GM10266 (cell line): Measurements from ENCODE around the gene SCAMP1.
A peak's percentile ranks its signal among the peaks of the same experiment; 100 is the strongest.

ENCODE experiments used
- DNase-seq: peaks from one replicate; pipeline ENCODE4 v3.0.0; 2012; ENCODE audit errors: extremely low spot score
- TF ChIP-seq, protein P1 (sequence below): IDR thresholded peaks from 2 replicates; pipeline ENCODE4 v1.5.1; 2012; ENCODE audit warnings: mild to moderate bottlenecking, low read depth; ENCODE audit not compliant: control insufficient read depth, insufficient read depth; ENCODE audit errors: missing control alignments

Gene SCAMP1

DNA sequence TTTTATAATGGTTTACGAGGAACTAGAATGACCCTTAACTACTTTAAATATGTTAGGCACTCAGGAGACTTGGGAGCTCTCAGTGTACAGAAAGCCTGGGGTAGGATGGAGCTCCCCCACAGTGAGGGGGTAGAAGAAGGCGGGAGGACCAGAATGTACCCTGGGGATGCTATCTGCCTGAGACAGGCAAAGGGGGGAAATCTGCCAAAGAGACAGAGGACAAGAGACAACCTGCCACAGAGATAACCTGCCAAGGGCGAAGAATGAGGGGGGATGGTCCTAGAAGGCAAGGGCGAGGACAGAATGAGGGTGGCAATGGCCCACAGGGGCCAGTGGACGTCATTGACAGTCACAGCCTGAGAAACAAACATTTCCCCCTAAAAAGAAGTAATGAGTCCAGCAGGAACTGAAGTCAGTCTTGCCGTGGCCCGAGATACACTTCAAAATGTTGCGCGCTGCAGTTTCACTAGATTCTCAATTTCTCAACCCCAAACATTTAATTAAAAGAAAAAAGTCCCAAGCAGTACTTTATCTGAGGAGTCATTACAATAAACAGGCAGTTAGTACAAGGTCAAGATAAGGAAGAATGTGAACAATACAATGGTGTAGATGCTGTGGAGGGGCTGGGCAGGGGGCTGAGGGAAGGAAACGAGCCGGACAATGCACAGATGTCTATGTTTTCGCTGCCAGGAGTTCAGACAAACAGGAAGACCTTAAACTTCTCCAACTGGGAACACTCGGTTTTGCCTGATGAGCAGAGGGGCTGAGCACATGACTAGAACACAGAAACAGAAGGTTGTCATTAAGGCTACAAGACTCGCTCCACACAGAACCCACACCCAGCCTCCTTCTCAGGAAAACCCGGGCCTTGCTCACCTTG lies 163.1 kb downstream of the SCAMP1 start:
- no peak for DNase-seq
- TF ChIP-seq, protein P1, sequence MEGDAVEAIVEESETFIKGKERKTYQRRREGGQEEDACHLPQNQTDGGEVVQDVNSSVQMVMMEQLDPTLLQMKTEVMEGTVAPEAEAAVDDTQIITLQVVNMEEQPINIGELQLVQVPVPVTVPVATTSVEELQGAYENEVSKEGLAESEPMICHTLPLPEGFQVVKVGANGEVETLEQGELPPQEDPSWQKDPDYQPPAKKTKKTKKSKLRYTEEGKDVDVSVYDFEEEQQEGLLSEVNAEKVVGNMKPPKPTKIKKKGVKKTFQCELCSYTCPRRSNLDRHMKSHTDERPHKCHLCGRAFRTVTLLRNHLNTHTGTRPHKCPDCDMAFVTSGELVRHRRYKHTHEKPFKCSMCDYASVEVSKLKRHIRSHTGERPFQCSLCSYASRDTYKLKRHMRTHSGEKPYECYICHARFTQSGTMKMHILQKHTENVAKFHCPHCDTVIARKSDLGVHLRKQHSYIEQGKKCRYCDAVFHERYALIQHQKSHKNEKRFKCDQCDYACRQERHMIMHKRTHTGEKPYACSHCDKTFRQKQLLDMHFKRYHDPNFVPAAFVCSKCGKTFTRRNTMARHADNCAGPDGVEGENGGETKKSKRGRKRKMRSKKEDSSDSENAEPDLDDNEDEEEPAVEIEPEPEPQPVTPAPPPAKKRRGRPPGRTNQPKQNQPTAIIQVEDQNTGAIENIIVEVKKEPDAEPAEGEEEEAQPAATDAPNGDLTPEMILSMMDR = no peak

DNA sequence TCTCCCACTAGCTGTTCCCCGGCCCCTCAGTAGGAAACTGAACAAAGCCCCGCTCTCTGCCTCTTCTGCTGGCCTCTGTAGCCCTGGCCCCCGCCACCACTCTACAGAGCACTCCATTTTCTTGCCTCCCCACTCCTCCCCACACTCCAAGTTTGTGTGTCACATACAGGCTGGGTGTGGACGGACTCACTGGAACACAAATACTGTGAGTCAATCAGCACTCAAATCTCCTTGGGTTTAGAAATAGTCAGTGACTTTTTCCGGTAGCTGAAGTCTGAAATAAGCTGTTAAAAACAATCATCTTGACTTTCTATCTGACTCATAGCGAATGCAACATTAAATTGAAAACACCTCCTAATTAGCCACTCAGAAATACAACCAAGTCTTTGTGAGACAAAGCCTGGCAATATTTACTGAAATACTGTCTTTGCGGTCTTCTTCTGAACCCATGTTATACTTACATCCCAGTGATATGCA lies 165.7 kb downstream of the SCAMP1 start:
- DNase-seq = peak; percentile 29
- TF ChIP-seq, protein P1 = no peak

DNA sequence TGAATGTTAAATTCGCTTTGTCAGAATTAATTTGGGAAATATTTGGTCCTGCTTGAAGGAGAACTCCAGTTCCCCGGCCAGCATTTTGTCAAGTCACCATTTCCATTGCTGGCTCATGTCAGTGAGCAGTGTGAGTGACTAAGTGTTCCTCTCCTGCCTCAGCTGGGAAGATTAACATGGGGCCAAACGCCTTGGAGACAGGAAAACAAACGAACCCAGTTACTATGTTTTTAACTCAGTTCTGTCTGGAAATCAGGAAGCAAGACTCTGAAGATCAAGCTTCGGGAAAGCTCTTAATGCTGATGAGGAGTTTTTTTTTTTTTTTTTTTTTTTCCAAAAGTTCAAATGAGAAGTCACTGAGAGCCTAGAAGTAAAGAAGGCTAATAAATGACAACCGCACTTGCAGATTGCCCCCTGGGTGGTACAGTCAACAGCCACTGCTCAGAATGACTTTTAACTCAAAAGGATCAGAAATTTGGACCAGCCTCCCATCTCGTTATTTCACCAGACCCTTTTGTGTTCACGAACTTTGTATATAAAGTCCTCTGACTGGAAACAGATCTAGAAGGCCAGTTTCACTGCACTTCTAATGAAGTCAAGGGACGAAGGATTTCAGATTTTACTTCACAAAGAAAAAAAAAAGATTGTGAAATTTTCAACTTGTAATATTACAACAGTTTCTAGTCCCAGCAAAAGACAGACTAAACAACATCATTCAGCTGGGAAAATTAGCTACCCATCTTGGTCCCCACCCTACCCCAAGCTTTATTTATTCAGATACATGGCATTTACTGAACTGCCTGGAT lies 166.8 kb downstream of the SCAMP1 start:
- TF ChIP-seq, protein P1 = no peak
- no peak for DNase-seq

DNA sequence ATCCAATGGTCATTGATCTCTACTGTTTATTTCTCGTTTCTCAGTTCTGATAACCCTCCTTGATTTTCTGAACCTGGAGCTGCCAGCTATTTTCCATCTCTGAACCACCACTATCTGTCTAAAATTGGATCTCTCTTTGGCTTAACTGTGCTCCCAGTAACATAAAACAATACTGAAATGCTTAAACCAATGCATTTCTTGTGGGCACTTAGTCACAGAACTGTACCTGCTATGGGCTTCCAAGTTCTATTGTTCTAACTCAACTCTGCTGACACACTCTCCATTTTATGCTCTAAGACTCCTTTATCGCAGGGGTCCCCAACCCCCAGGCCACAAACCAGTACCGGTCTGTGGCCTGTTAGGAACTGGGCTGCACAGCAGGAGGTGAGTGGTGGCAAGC lies 167.5 kb downstream of the SCAMP1 start:
- no peak for DNase-seq

More for the DNA sequence above, 167.5 kb downstream of the SCAMP1 start:
- TF ChIP-seq, protein P1 = no peak
